Naive thymus-derived CD4-positive, alpha-beta T cell (primary cell): ENCODE measurements around the gene WSCD2. TPM values are rescaled to one million over a fixed set of nuclear protein-coding genes. Genes with fewer than 3 reads are reported as not detected.
A peak's percentile ranks its signal among the peaks of the same experiment; 100 is the strongest.

Experiments
- ATAC-seq: fragments of 150-1000 bp; cut with Tn5 transposase; 2 replicates; pipeline ENCODE4 v1.10.0; 2021; ENCODE audit warnings: mild to moderate bottlenecking, moderate library complexity
- CTCF ChIA-PET: fragments of 350-600 bp; sonication (Branson Sonifier 250); formaldehyde crosslinking; loops from one replicate; lab custom pipeline; 2021; ENCODE audit warnings: antibody characterized with exemption; lab: Charles Lee
- POLR2A ChIA-PET: fragments of 350-600 bp; sonication (Branson Sonifier 250); formaldehyde crosslinking; loops from one replicate; lab custom pipeline; 2021; ENCODE audit warnings: antibody characterized with exemption, inconsistent platforms; lab: Charles Lee
- DNase-seq, 9 donors: peaks; one replicate each; pipeline versions ENCODE4 v3.0.0 to v3.0.0-alpha.2; 2020 to 2022; ENCODE audit warnings: mixed read lengths in 1 of 9
- H3K27ac ChIP-seq: one replicate; pipeline ENCODE4 v1.7.0; 2013; ENCODE audit warnings: mild to moderate bottlenecking, low read depth, low read length, moderate library complexity
- H3K27me3 ChIP-seq, 2 donors: one replicate each; pipeline ENCODE4 v1.7.0; 2013; ENCODE audit warnings: low read length in 2 of 2, mild to moderate bottlenecking in 2 of 2, moderate library complexity in 2 of 2; ENCODE audit not compliant: control insufficient read depth in 2 of 2, insufficient read depth in 2 of 2
- H3K36me3 ChIP-seq, 3 experiments: 1 replicate in 2 of 3; 2 replicates in 1 of 3; pipeline ENCODE4 v1.7.0; 2013; ENCODE audit warnings: low read length in 3 of 3, mild to moderate bottlenecking in 3 of 3, moderate library complexity in 1 of 3; ENCODE audit not compliant: insufficient read depth in 3 of 3, control insufficient read depth in 2 of 3
- H3K4me1 ChIP-seq, 2 donors: one replicate each; pipeline ENCODE4 v1.7.0; 2013; ENCODE audit warnings: low read length in 2 of 2, mild to moderate bottlenecking in 2 of 2, moderate library complexity in 1 of 2; ENCODE audit not compliant: control insufficient read depth in 2 of 2, insufficient read depth in 2 of 2
- H3K4me3 ChIP-seq: 2 replicates; pipeline ENCODE4 v1.7.0; 2013; ENCODE audit warnings: mild to moderate bottlenecking, low read length
- H3K9me3 ChIP-seq, 3 experiments: 1 replicate in 2 of 3; 2 replicates in 1 of 3; pipeline ENCODE4 v1.7.0; 2013; ENCODE audit warnings: low read length in 3 of 3; ENCODE audit not compliant: control insufficient read depth in 2 of 3
- H3K27ac Mint-ChIP-seq, 9 donors: one replicate each; pipeline ENCODE4 v1.8.0; 2020 to 2022; ENCODE audit warnings: mixed read lengths in 9 of 9, mild to moderate bottlenecking in 8 of 9, moderate library complexity in 5 of 9, inconsistent platforms in 2 of 9
- H3K27me3 Mint-ChIP-seq, 5 donors: one replicate each; pipeline ENCODE4 v1.8.0; 2021 to 2022; ENCODE audit warnings: mixed read lengths in 5 of 5, mild to moderate bottlenecking in 1 of 5
- H3K36me3 Mint-ChIP-seq, 5 donors: one replicate each; pipeline ENCODE4 v1.8.0; 2020 to 2022; ENCODE audit warnings: mixed read lengths in 5 of 5, mild to moderate bottlenecking in 3 of 5, inconsistent platforms in 1 of 5
- H3K4me1 Mint-ChIP-seq, 7 donors: one replicate each; pipeline ENCODE4 v1.8.0; 2020 to 2022; ENCODE audit warnings: mixed read lengths in 7 of 7, mild to moderate bottlenecking in 3 of 7, inconsistent platforms in 1 of 7
- H3K4me3 Mint-ChIP-seq, 10 donors: one replicate each; pipeline ENCODE4 v1.8.0; 2020 to 2022; ENCODE audit warnings: mild to moderate bottlenecking in 10 of 10, mixed read lengths in 10 of 10, moderate library complexity in 6 of 10, inconsistent platforms in 2 of 10
- H3K9me3 Mint-ChIP-seq, 11 donors: one replicate each; pipeline ENCODE4 v1.8.0; 2020 to 2022; ENCODE audit warnings: mixed read lengths in 11 of 11, mild to moderate bottlenecking in 4 of 11, inconsistent platforms in 1 of 11, moderate library complexity in 1 of 11
- intact Hi-C, 2 donors: fragments of 100-400 bp; cut with micrococcal nuclease; formaldehyde crosslinking; loops; one replicate each; pipeline ENCODE4 v1.15.1; 2023
- polyA plus RNA-seq, 2 donors: library from polyadenylated mRNA; unstranded; fragments of 300-500 nt; fragmentation: Illumina TruSeq; gene quantifications; one replicate each; pipeline ENCODE4 v1.2.3, GENCODE V29; 2021
- total RNA-seq, 6 experiments: library from RNA in 5 of 6; stranded (reverse) in 5 of 6; gene quantifications; 1 replicate in 5 of 6; 2 replicates in 1 of 6; pipeline ENCODE4 v1.2.3 and lab custom pipeline; 2021 to 2026

Gene WSCD2
- total and polyA plus RNA-seq, 7 experiments from 2014 or later: not detected

- H3K27me3 Mint-ChIP-seq: peaks cover 0 to 58% (median 35%) of the 10 kb centered on the region in 5 donors
- no peak for ATAC-seq
- H3K9me3 ChIP-seq: no peaks in the 10 kb centered on the region
Measured at GRCh38 chr12:108193917-108194316, 64.8 kb downstream of the WSCD2 start.

GRCh38 chr12:108194585-108194984, 65.5 kb downstream of the WSCD2 start:
- Mint-ChIP-seq H3K27ac (no peak overlapping the region), H3K27me3 (peaks cover 0 to 51% (median 31%) of the 10 kb centered on the region in 5 donors), H3K4me1 (peaks cover 0 to 2% (median 0%) of the 10 kb centered on the region in 7 donors), H3K36me3 (no peaks in the 10 kb centered on the region), H3K4me3 (no peak overlapping the region), H3K9me3 (no peaks in the 10 kb centered on the region)
- no peak for DNase-seq
- H3K4me3 ChIP-seq: no peak overlapping the region
- H3K36me3 ChIP-seq: no peaks in the 10 kb centered on the region
- intact Hi-C loops: loop anchor here (2.0 to 10.0 kb wide), 4 partner anchors 280 to 1062 kb away; partner anchors contain the start of gene PRDM4 (in 1 of the 2)
- no peaks in the 10 kb centered on the region for H3K27me3 ChIP-seq
- ChIA-PET POLR2A (no interaction called here), CTCF (no interaction called here)
- ATAC-seq: no peak
- no peak overlapping the region for H3K27ac ChIP-seq
- no peaks in the 10 kb centered on the region for H3K4me1 ChIP-seq
- no peaks in the 10 kb centered on the region for H3K9me3 ChIP-seq

More at GRCh38 chr12:108193917-108194316, 64.8 kb downstream of the WSCD2 start:
- Mint-ChIP-seq H3K36me3 (no peaks in the 10 kb centered on the region), H3K27ac (no peak overlapping the region), H3K4me3 (no peak overlapping the region), H3K4me1 (peaks cover 0 to 2% (median 0%) of the 10 kb centered on the region in 7 donors), H3K9me3 (no peaks in the 10 kb centered on the region)
- Histone ChIP-seq H3K4me3 (no peak overlapping the region), H3K4me1 (no peaks in the 10 kb centered on the region), H3K36me3 (no peaks in the 10 kb centered on the region), H3K27ac (no peak overlapping the region), H3K27me3 (no peaks in the 10 kb centered on the region)
- CTCF ChIA-PET: no interaction called here
- DNase-seq: peak in 2 of 9 donors; percentile 3 to 7
- POLR2A ChIA-PET: no interaction called here
- intact Hi-C loops: loop anchor here (2.0 to 10.0 kb wide), 4 partner anchors 279 to 1062 kb away; partner anchors contain the start of gene PRDM4 (in 1 of the 2)

GRCh38 chr12:108196319-108196718, 67.2 kb downstream of the WSCD2 start:
- H3K36me3 ChIP-seq: no peaks in the 10 kb centered on the region
- CTCF ChIA-PET: no interaction called here
- intact Hi-C loops: loop anchor here in 1 of 2 donors (10.0 kb wide), 1 partner anchor 282 kb away; no protein-coding TSS in a partner anchor
- DNase-seq (no peak), ATAC-seq (no peak)
- H3K36me3 Mint-ChIP-seq: no peaks in the 10 kb centered on the region
- no peaks in the 10 kb centered on the region for H3K9me3 ChIP-seq
- H3K4me3 ChIP-seq: no peak overlapping the region
- peaks cover 0 to 3% (median 0%) of the 10 kb centered on the region in 11 donors for H3K9me3 Mint-ChIP-seq
- no peaks in the 10 kb centered on the region for H3K4me1 ChIP-seq
- H3K27me3 Mint-ChIP-seq: peaks cover 0 to 44% (median 26%) of the 10 kb centered on the region in 5 donors
- H3K4me1 Mint-ChIP-seq: peaks cover 0 to 2% (median 0%) of the 10 kb centered on the region in 7 donors
- H3K27me3 ChIP-seq: no peaks in the 10 kb centered on the region
- H3K4me3 Mint-ChIP-seq: no peak overlapping the region
- POLR2A ChIA-PET: no interaction called here
- no peak overlapping the region for H3K27ac ChIP-seq
- H3K27ac Mint-ChIP-seq: no peak overlapping the region

GRCh38 chr12:108196921-108197320, 67.8 kb downstream of the WSCD2 start:
- intact Hi-C loops: loop anchor here in 1 of 2 donors (10.0 kb wide), 1 partner anchor 282 kb away; no protein-coding TSS in a partner anchor
- DNase-seq: no peak

GRCh38 chr12:108198043-108198442, 69.0 kb downstream of the WSCD2 start:
- Histone ChIP-seq H3K27ac (no peak overlapping the region), H3K27me3 (no peaks in the 10 kb centered on the region), H3K36me3 (no peaks in the 10 kb centered on the region), H3K9me3 (no peaks in the 10 kb centered on the region), H3K4me3 (no peak overlapping the region), H3K4me1 (no peaks in the 10 kb centered on the region)
- H3K27ac Mint-ChIP-seq: no peak overlapping the region
- ATAC-seq: no peak
- ChIA-PET CTCF (no interaction called here), POLR2A (no interaction called here)
- peaks cover 0 to 3% (median 0%) of the 10 kb centered on the region in 11 donors for H3K9me3 Mint-ChIP-seq
- no peak for DNase-seq
- no peaks in the 10 kb centered on the region for H3K36me3 Mint-ChIP-seq
- intact Hi-C loops: loop anchor here in 1 of 2 donors (10.0 kb wide), 1 partner anchor 283 kb away; no protein-coding TSS in a partner anchor
- H3K4me3 Mint-ChIP-seq: no peak overlapping the region
- peaks cover 0 to 38% (median 31%) of the 10 kb centered on the region in 5 donors for H3K27me3 Mint-ChIP-seq
- H3K4me1 Mint-ChIP-seq: peaks cover 0 to 2% (median 0%) of the 10 kb centered on the region in 7 donors

More at GRCh38 chr12:108196921-108197320, 67.8 kb downstream of the WSCD2 start:
- H3K4me1 ChIP-seq: no peaks in the 10 kb centered on the region
- peaks cover 0 to 2% (median 0%) of the 10 kb centered on the region in 7 donors for H3K4me1 Mint-ChIP-seq
- H3K4me3 ChIP-seq: no peak overlapping the region
- no peaks in the 10 kb centered on the region for H3K9me3 ChIP-seq
- peaks cover 0 to 43% (median 30%) of the 10 kb centered on the region in 5 donors for H3K27me3 Mint-ChIP-seq
- no peak overlapping the region for H3K27ac Mint-ChIP-seq
- ATAC-seq: no peak
- no peak overlapping the region for H3K27ac ChIP-seq
- POLR2A ChIA-PET: no interaction called here
- peaks cover 0 to 3% (median 0%) of the 10 kb centered on the region in 11 donors for H3K9me3 Mint-ChIP-seq
- CTCF ChIA-PET: no interaction called here
- no peaks in the 10 kb centered on the region for H3K27me3 ChIP-seq
- no peaks in the 10 kb centered on the region for H3K36me3 Mint-ChIP-seq
- no peak overlapping the region for H3K4me3 Mint-ChIP-seq
- no peaks in the 10 kb centered on the region for H3K36me3 ChIP-seq

- POLR2A ChIA-PET: no interaction called here
Measured at GRCh38 chr12:108199106-108199505, 70.0 kb downstream of the WSCD2 start.

GRCh38 chr12:108201808-108202207, 72.7 kb downstream of the WSCD2 start:
- CTCF ChIA-PET: no interaction called here
- Histone ChIP-seq H3K4me1 (no peaks in the 10 kb centered on the region), H3K36me3 (no peaks in the 10 kb centered on the region), H3K27me3 (no peaks in the 10 kb centered on the region), H3K4me3 (no peak overlapping the region), H3K27ac (no peak overlapping the region), H3K9me3 (no peaks in the 10 kb centered on the region)
- H3K27ac Mint-ChIP-seq: no peak overlapping the region
- peaks cover 0 to 3% (median 0%) of the 10 kb centered on the region in 11 donors for H3K9me3 Mint-ChIP-seq
- peaks cover 2 to 47% (median 35%) of the 10 kb centered on the region in 5 donors for H3K27me3 Mint-ChIP-seq
- ATAC-seq (no peak), DNase-seq (no peak)
- intact Hi-C loops: no loop called here
- H3K4me1 Mint-ChIP-seq: no peaks in the 10 kb centered on the region
- H3K36me3 Mint-ChIP-seq: no peaks in the 10 kb centered on the region
- H3K4me3 Mint-ChIP-seq: no peak overlapping the region
- POLR2A ChIA-PET: no interaction called here

More at GRCh38 chr12:108199106-108199505, 70.0 kb downstream of the WSCD2 start:
- no peak overlapping the region for H3K27ac Mint-ChIP-seq
- H3K36me3 Mint-ChIP-seq: no peaks in the 10 kb centered on the region
- no peak for DNase-seq
- Histone ChIP-seq H3K36me3 (no peaks in the 10 kb centered on the region), H3K27me3 (no peaks in the 10 kb centered on the region), H3K27ac (no peak overlapping the region), H3K9me3 (no peaks in the 10 kb centered on the region), H3K4me3 (no peak overlapping the region), H3K4me1 (no peaks in the 10 kb centered on the region)
- H3K27me3 Mint-ChIP-seq: peaks cover 0 to 39% (median 33%) of the 10 kb centered on the region in 5 donors
- CTCF ChIA-PET: no interaction called here
- ATAC-seq: no peak
- no peaks in the 10 kb centered on the region for H3K4me1 Mint-ChIP-seq
- intact Hi-C loops: loop anchor here in 1 of 2 donors (10.0 kb wide), 1 partner anchor 284 kb away; no protein-coding TSS in a partner anchor
- peaks cover 0 to 3% (median 0%) of the 10 kb centered on the region in 11 donors for H3K9me3 Mint-ChIP-seq
- H3K4me3 Mint-ChIP-seq: no peak overlapping the region
